Loucy (cell line): ENCODE results near the gene DHDH.

Source experiments
- H2AFZ ChIP-seq: fragments of 200-600 bp; sonication (generic); 2 replicates; pipeline ENCODE4 v1.6.0; 2016; ENCODE audit warnings: antibody characterized with exemption, mild to moderate bottlenecking, low read length, moderate library complexity
- H3F3A ChIP-seq: fragments of 200-600 bp; 2 replicates; pipeline ENCODE4 v1.6.0; 2016; ENCODE audit warnings: antibody characterized with exemption, low read depth, mild to moderate bottlenecking
- H3K27me3 ChIP-seq: fragments of 200-600 bp; sonication (generic); 2 replicates; pipeline ENCODE4 v1.6.1; 2014; ENCODE audit warnings: low read length, mild to moderate bottlenecking; ENCODE audit not compliant: insufficient read depth, poor library complexity, severe bottlenecking
- H3K36me3 ChIP-seq: fragments of 200-600 bp; sonication (generic); 2 replicates; pipeline ENCODE4 v1.6.1; 2016; ENCODE audit warnings: low read length; ENCODE audit not compliant: insufficient read depth
- H3K4me1 ChIP-seq: fragments of 200-600 bp; sonication (generic); 2 replicates; pipeline ENCODE4 v1.5.1; 2014; ENCODE audit warnings: low read length, mild to moderate bottlenecking; ENCODE audit not compliant: insufficient read depth, poor library complexity, severe bottlenecking
- H3K4me2 ChIP-seq: fragments of 200-600 bp; sonication (generic); 2 replicates; pipeline ENCODE4 v1.6.0; 2014; ENCODE audit warnings: antibody characterized with exemption, low read length, low read depth, mild to moderate bottlenecking; ENCODE audit not compliant: poor library complexity, severe bottlenecking
- H3K4me3 ChIP-seq: fragments of 200-600 bp; sonication (generic); 2 replicates; pipeline ENCODE4 v1.5.1; 2014; ENCODE audit warnings: low read length, mild to moderate bottlenecking, mixed read lengths; ENCODE audit not compliant: poor library complexity, severe bottlenecking
- H3K79me2 ChIP-seq: fragments of 200-600 bp; sonication (generic); 2 replicates; pipeline ENCODE4 v1.6.1; 2014; ENCODE audit warnings: low read length; ENCODE audit not compliant: insufficient read depth
- H3K9ac ChIP-seq: fragments of 200-600 bp; sonication (generic); 2 replicates; pipeline ENCODE4 v1.6.0; 2014; ENCODE audit warnings: mild to moderate bottlenecking, low read depth, low read length, moderate library complexity; ENCODE audit not compliant: poor library complexity, severe bottlenecking
- H3K9me2 ChIP-seq: fragments of 200-600 bp; sonication (generic); replicated peaks from 2 replicates; pipeline ENCODE4 v1.6.1; 2016; ENCODE audit warnings: low read depth, low read length, mixed read lengths
- H3K9me3 ChIP-seq: fragments of 200-600 bp; sonication (generic); 2 replicates; pipeline ENCODE4 v1.6.1; 2014; ENCODE audit warnings: mild to moderate bottlenecking, antibody characterized with exemption, low read length, low read depth; ENCODE audit not compliant: insufficient read depth
- H4K20me1 ChIP-seq: fragments of 200-600 bp; sonication (generic); 2 replicates; pipeline ENCODE4 v1.6.0; 2014; ENCODE audit warnings: antibody characterized with exemption, low read length, mild to moderate bottlenecking; ENCODE audit not compliant: insufficient read depth, poor library complexity, severe bottlenecking
- EZH2phosphoT487 ChIP-seq: fragments of 200-600 bp; IDR thresholded peaks from 2 replicates; pipeline ENCODE4 v1.6.1; 2018; ENCODE audit warnings: antibody characterized with exemption, mild to moderate bottlenecking, moderate library complexity, borderline replicate concordance
- TF ChIP-seq, protein P1 (sequence below): fragments of 200-600 bp; sonication (generic); conservative IDR thresholded peaks from 2 replicates; pipeline ENCODE4 v1.5.1; 2014; ENCODE audit warnings: mild to moderate bottlenecking, antibody characterized with exemption, low read length

The DHDH gene

DNA sequence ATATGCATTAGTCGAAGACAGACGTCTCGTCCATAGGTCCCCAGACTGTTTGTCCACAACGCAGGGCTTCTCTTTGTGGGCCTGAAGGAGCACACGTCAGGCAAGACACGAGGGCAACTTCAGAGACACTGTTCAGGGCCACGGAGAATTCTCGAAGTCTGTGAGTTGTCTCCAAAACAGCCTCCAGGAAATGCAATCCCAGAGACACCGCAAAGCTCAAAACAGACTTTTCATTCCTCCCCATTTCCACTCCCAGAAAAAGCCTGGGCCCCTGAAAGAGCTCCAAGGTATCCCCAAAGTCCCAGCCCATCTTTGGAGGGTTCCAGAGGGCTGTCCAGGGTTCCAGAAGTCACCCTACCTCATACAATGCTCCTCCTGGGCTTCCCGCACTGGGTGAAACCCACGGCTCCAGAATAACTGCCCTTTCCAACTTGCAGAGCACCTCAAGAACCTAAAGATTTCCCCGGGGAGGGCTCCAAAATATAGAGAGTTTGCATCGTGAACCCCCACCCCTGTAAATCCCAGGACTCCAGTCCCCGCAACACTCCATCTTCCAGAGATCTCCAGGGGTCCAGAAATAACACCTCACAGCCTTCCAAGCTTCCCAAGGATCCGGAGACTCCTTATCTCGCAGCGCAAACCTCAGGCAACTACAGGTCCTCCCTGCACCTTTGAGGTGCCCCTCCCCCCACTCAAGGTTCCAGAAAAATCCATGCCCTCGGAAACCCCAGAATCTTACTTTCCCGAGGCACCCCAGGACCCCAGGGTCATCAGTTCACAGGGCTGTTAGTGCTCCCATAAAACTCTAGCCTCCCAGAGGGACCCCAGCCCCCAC, 30.9 kb downstream of the DHDH start:
- Histone ChIP-seq H3K36me3 (no peaks in the 10 kb centered on the region; the same call in 1 of the 2 replicates), H2AFZ (no peak overlapping the region)

DNA sequence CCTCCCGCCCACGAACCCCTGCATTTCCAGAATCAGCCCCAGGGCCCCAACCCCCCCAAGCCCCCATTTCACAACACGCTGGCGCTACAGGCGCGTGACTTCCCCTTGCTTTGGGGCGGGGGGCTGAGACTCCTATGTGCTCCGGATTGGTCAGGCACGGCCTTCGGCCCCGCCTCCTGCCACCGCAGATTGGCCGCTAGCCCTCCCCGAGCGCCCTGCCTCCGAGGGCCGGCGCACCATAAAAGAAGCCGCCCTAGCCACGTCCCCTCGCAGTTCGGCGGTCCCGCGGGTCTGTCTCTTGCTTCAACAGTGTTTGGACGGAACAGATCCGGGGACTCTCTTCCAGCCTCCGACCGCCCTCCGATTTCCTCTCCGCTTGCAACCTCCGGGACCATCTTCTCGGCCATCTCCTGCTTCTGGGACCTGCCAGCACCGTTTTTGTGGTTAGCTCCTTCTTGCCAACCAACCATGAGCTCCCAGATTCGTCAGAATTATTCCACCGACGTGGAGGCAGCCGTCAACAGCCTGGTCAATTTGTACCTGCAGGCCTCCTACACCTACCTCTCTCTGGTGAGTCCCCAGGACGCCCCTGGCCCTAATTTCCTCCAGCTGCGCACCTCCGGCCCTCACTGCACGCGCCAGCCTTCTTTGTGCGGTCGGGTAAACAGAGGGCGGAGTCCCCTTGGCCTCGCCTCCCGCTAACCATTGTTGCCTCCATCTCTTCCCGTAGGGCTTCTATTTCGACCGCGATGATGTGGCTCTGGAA, 31.7 kb downstream of the DHDH start, which contains the start of gene FTL:
Gene FTL (plus strand): TSS at position 270 of the 766 bp plus-strand sequence. CDS start 199 bp downstream, at position 469.
- H3K9me3 ChIP-seq: no peaks in the 10 kb centered on the region
- peaks cover 32% of the 10 kb centered on the region for H3K4me1 ChIP-seq
- peaks cover 31% of the 10 kb centered on the region for H3K79me2 ChIP-seq
- no peaks in the 10 kb centered on the region for H3K27me3 ChIP-seq
- peak within 1 kb of the TSS; percentile 97 for H3K4me2 ChIP-seq
- TF ChIP-seq, protein P1, sequence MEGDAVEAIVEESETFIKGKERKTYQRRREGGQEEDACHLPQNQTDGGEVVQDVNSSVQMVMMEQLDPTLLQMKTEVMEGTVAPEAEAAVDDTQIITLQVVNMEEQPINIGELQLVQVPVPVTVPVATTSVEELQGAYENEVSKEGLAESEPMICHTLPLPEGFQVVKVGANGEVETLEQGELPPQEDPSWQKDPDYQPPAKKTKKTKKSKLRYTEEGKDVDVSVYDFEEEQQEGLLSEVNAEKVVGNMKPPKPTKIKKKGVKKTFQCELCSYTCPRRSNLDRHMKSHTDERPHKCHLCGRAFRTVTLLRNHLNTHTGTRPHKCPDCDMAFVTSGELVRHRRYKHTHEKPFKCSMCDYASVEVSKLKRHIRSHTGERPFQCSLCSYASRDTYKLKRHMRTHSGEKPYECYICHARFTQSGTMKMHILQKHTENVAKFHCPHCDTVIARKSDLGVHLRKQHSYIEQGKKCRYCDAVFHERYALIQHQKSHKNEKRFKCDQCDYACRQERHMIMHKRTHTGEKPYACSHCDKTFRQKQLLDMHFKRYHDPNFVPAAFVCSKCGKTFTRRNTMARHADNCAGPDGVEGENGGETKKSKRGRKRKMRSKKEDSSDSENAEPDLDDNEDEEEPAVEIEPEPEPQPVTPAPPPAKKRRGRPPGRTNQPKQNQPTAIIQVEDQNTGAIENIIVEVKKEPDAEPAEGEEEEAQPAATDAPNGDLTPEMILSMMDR: no peak
- no peak for TF ChIP-seq EZH2phosphoT487
- peaks cover 13% of the 10 kb centered on the region for H4K20me1 ChIP-seq
- no peaks in the 10 kb centered on the region for H3K9me2 ChIP-seq
- no peaks in the 10 kb centered on the region for H3F3A ChIP-seq
- H3K4me3 ChIP-seq: peak within 1 kb of the TSS; percentile 78
- H2AFZ ChIP-seq: peak within 1 kb of the TSS; percentile 7; the same call in 1 of the 2 replicates
- peak within 1 kb of the TSS; percentile 88 for H3K9ac ChIP-seq
- H3K36me3 ChIP-seq: peaks cover 6% of the 10 kb centered on the region; the same call in 1 of the 2 replicates

More for the DNA sequence above, 30.9 kb downstream of the DHDH start:
- Histone ChIP-seq H3K27me3 (no peaks in the 10 kb centered on the region), H4K20me1 (peaks cover 13% of the 10 kb centered on the region), H3K79me2 (peaks cover 31% of the 10 kb centered on the region), H3K4me1 (peaks cover 32% of the 10 kb centered on the region), H3K9ac (peak overlapping the region; percentile 84), H3F3A (no peaks in the 10 kb centered on the region), H3K9me2 (no peaks in the 10 kb centered on the region), H3K4me3 (peak overlapping the region; percentile 75), H3K4me2 (peak overlapping the region; percentile 97), H3K9me3 (no peaks in the 10 kb centered on the region)
- TF ChIP-seq, protein P1: no peak
- no peak for TF ChIP-seq EZH2phosphoT487

DNA sequence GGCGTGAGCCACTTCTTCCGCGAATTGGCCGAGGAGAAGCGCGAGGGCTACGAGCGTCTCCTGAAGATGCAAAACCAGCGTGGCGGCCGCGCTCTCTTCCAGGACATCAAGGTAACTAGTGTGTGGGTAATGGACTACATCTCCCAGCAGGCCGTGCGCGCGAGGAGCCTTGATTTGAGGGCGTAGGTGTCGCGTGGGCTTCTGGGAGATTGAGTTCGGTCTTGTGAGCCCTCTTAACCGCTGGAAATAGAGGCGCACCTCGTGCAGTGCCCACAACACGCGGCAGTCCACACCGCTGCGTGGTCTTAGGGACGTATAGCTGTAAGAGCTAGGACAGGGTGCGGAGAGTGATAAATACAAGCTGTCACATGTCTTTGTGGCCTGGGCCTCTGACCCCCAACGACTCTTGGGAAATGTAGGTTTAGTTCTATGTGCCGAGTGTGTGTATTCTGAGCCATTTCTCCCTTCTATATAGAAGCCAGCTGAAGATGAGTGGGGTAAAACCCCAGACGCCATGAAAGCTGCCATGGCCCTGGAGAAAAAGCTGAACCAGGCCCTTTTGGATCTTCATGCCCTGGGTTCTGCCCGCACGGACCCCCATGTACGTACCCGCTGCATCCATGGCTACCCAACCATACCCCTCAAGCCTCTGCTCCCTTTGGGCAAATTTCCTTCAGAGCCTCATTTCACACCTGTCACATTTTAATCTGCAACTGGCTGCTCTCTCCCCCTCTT, 32.5 kb downstream of the DHDH start:
- no peaks in the 10 kb centered on the region for H3K27me3 ChIP-seq
- no peaks in the 10 kb centered on the region for H3F3A ChIP-seq
- H3K4me3 ChIP-seq: peak overlapping the region; percentile 78
- peaks cover 31% of the 10 kb centered on the region for H3K79me2 ChIP-seq
- peaks cover 13% of the 10 kb centered on the region for H4K20me1 ChIP-seq
- H3K36me3 ChIP-seq: peaks cover 6% of the 10 kb centered on the region; the same call in 1 of the 2 replicates
- H3K9me2 ChIP-seq: no peaks in the 10 kb centered on the region
- H2AFZ ChIP-seq: 0 out of 2 replicates have a peak overlapping the region, but pooled peaks have one; percentile 7
- peak overlapping the region; percentile 88 for H3K9ac ChIP-seq
- TF ChIP-seq, protein P1: no peak
- TF ChIP-seq EZH2phosphoT487: no peak
- peaks cover 32% of the 10 kb centered on the region for H3K4me1 ChIP-seq
- H3K9me3 ChIP-seq: no peaks in the 10 kb centered on the region
- peak overlapping the region; percentile 91 for H3K4me2 ChIP-seq
